ENCODE data around the gene CALD1.

DNA sequence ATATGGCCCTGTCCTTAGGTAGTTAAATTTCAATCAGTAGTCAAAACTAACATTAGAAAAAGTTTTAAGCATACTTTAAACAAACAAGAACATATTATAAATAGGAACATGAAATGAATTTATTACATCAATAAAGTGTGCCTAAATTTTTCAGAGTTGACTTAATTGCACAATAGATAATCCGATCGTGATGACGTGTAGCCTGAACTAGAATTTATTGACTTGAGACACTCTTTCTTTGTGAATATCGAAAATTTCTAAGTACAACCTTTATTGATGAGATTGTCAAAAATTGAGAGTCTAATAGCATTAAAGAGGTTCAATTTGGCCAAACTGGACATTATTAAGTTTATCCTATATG is 56.0 kb downstream of the CALD1 start:
- TF ChIP-seq ZNF626 (tag by site-specific recombination; IDR thresholded peaks at IDR 0.05) (no peak), ZNF510 (tag by site-specific recombination; IDR thresholded peaks at IDR 0.05; ENCODE audit: insufficient replicate concordance) (no peak), CTCF (tag by site-specific recombination; IDR thresholded peaks at IDR 0.05) (no peak), ZNF768 (tag by site-specific recombination; IDR thresholded peaks at IDR 0.05) (no peak), ZBTB48 (tag by site-specific recombination; IDR thresholded peaks at IDR 0.05) (no peak), TCF7L2 (IDR thresholded peaks at IDR 0.05; ENCODE audit: borderline replicate concordance, low read depth, low read length) (no peak), YY1 (tag by site-specific recombination; IDR thresholded peaks at IDR 0.05) (no peak), MZF1 (tag by site-specific recombination; IDR thresholded peaks at IDR 0.05; ENCODE audit: borderline replicate concordance) (no peak), ZNF621 (tag by site-specific recombination; IDR thresholded peaks at IDR 0.05) (no peak), ZFP69B (tag by site-specific recombination; IDR thresholded peaks at IDR 0.05) (no peak), ZNF138 (tag by site-specific recombination; IDR thresholded peaks at IDR 0.05; ENCODE audit: borderline replicate concordance) (no peak), ZNF184 (tag by site-specific recombination; IDR thresholded peaks at IDR 0.05) (no peak)
- TF ChIP-seq, protein P1, sequence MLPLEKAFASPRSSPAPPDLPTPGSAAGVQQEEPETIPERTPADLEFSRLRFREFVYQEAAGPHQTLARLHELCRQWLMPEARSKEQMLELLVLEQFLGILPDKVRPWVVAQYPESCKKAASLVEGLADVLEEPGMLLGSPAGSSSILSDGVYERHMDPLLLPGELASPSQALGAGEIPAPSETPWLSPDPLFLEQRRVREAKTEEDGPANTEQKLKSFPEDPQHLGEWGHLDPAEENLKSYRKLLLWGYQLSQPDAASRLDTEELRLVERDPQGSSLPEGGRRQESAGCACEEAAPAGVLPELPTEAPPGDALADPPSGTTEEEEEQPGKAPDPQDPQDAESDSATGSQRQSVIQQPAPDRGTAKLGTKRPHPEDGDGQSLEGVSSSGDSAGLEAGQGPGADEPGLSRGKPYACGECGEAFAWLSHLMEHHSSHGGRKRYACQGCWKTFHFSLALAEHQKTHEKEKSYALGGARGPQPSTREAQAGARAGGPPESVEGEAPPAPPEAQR (tag by site-specific recombination; IDR thresholded peaks at IDR 0.05), result no peak

Data from HEK293 (cell line).